ENCODE data around the gene SLCO6A1. TPM values are rescaled to one million over a fixed set of nuclear protein-coding genes. Genes with fewer than 3 reads are reported as not detected.
"Not testable (repeated sequence)": the region's sequence is repeated elsewhere in the genome, so short reads cannot be mapped to it uniquely, and the experiment has no call there.

SLCO6A1 gene, protein sequence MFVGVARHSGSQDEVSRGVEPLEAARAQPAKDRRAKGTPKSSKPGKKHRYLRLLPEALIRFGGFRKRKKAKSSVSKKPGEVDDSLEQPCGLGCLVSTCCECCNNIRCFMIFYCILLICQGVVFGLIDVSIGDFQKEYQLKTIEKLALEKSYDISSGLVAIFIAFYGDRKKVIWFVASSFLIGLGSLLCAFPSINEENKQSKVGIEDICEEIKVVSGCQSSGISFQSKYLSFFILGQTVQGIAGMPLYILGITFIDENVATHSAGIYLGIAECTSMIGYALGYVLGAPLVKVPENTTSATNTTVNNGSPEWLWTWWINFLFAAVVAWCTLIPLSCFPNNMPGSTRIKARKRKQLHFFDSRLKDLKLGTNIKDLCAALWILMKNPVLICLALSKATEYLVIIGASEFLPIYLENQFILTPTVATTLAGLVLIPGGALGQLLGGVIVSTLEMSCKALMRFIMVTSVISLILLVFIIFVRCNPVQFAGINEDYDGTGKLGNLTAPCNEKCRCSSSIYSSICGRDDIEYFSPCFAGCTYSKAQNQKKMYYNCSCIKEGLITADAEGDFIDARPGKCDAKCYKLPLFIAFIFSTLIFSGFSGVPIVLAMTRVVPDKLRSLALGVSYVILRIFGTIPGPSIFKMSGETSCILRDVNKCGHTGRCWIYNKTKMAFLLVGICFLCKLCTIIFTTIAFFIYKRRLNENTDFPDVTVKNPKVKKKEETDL
- polyA plus RNA-seq (ENCODE audit: insufficient read length): not detected
- long read RNA-seq, donor 1: 0 reads
- long read RNA-seq, donor 2: 0 reads
- long read RNA-seq, donor 3: 0 reads
- long read RNA-seq, donor 4: 0 reads
- long read RNA-seq, donor 5: 0 reads
- long read RNA-seq, donor 6: 0 reads
- long read RNA-seq, donor 7: 0 reads
- long read RNA-seq, donor 8: 0 reads

DNA sequence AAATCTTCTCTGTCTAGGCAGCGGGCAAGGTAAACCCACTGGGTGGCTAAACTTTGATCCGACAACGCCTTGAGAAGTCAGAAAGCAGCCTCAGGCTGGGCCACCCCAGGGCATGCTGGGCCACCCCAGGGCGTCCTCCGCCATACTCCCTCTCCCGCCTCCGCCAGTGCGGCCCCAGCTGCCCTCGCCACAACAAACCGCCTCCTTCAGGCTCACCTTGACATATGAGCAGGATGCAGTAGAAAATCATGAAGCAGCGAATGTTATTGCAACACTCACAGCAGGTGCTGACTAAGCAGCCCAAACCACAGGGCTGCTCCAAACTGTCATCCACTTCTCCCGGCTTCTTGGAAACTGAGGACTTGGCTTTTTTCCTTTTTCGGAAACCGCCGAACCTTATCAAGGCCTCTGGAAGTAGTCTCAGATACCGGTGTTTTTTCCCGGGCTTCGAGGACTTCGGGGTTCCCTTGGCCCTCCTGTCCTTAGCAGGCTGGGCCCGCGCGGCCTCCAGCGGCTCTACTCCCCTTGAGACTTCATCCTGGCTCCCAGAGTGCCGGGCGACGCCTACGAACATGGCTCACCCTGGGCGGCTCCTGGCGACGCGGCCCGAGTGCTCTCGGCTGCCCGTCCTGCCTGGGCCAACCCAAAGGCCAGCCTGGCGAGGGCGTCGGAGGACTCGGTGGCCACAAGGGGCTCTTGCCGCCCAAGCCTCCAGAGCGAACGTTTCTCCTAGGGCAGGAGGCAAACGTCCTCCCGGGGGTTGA is at the start of gene SLCO6A1:
Gene SLCO6A1, minus strand, starts transcription at position 731 of the 764 bp plus-strand sequence. Its CDS starts 157 bp downstream, at position 574.
- DNase-seq: no peak

DNA sequence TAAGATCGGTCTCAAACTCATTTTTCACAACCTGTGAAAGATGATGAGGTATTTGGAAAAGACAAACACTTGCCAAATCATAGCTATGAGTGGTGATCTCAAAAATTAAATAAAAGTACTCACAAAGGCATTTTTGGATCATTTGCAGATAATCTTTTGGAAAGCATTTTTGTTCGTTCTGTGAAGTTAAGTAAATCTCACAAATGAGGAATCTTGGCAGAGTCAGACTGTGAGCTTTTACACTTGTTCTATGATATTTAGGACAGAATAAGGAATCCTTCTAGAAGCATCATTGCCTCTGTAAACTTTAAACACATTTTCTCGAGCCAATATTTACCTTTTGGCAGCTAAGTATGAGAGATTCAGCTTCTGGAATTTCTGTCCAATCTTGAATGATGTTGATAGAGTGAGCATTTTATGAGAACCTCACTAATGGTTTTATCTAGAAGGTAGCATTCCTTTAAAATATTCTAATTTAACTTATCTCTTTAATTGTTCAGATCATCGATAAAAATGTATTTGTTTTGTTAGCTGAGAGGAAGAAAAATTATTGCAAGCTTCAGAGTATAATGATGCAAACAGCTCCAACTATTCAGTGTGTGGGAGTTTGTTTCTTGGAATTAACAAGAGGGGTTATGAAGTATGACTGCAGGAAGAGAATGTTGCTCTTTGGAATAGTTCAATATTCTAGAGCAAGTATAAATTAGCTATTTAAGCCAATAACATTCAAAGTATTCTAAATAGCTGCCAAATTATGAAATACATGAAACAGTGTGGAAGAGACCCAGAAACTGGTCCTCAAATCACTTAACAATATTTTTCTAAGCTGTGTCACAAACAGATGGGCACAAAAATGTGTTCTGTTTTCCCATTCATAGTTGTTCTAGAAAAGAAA is 48.6 kb upstream of the SLCO6A1 start:
- no peak for DNase-seq

DNA sequence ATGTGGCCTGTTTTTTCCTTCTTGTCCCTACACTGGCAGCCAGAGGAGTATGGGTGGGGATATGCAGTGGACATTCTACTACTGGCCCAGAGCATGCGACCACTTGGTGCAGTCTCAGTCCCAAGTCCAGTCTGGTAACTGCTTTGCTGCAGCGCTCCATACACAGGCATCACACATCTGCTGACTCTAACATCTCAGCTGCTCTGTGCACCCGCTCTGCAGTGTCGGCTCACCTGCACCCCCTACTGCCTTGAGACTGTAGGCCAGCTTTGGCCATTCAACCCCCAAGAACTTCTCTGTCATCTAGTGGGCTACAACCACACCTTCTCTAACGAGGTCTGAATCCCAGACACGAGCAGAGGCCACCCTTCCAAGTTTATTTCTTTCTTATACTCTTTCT is 46.4 kb upstream of the SLCO6A1 start:
- DNase-seq: no peak

DNA sequence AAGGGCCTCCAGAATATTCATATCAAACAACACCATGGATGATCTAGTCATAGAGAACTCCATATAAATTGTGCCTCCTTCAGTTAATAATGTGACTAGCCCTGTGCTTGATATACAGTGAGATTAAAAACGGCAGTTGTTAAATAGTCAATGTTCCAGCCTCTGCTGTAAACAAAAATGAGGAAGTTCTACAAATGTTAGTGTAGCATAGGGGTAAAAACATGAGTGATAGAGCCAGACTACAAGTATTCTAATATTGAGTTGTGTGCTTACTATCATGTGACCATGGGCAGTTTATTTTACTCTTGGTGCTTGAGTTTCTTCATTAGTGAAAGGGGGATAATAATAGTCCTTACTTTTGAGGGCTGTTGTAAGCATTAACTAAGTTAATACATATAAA is 43.3 kb upstream of the SLCO6A1 start:
- no peak for DNase-seq

DNA sequence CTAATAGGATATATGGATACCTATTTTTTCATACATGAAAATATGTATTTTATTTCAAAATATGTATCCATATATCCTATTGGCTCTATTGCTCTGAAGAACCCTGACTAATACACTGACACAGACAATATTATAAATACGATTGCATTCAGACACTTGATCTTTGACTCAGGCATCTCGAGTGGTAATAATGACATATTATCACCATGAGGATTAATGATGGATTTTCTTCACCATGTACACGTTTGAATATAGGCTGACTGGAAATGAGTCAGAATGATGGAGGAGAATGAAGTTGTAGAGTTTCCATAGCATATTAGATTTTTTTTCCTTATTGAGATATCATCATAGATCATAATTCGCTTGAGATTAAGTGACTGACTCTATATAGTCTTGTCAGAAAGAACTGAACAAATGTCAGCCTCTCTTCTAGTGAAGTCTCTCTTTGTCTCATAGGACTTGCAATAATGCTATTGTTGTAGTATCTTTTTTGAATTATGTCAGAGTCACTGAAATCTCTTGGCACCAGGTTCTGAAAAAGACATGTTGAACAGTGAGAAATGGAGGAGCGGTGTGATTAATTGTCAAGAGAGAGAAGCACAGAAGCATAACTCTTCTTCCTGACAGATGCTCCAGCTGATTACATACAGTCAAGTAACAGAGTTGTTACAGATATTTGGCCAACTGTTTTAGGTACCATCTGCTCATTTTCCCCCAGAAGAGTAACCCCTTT is 41.4 kb upstream of the SLCO6A1 start:
- DNase-seq: no peak

DNA sequence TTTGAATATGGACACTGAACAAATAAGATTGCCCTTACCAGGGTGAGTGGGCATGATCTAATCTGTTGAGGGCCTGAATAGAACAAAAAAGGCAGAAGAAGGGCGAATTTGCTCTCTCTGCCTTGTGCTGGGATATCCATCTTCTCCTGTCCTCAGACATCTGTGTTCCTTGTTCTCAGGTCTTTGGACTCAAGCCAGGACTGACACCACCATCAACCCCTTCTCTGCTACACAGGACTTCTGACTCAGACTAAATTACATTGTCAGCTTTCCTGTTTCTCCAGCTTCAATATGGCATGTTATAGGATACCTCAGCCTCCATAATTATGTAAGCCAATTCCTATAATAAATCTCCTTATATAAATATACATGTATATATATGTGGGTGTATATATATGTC is 40.8 kb upstream of the SLCO6A1 start:
- DNase-seq: no peak

DNA sequence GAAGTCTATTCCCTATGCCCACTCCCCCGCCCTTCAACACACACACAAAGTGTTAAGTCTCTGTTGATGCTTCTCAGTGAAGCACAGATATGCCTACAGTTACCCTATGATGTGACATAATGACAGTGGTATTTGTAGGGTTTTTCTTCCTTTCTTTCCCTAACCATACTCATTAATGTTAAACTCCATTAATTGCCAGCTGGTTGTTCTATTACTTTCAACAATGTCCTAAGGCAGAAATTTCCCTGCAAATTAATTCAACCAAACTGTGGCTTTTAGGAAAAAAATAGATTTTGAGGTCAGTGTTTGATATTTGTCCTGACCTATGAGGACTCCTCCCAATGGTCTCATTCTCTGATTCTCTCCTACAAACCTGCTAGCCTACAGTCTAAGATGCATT is 38.2 kb upstream of the SLCO6A1 start:
- DNase-seq: no peak

DNA sequence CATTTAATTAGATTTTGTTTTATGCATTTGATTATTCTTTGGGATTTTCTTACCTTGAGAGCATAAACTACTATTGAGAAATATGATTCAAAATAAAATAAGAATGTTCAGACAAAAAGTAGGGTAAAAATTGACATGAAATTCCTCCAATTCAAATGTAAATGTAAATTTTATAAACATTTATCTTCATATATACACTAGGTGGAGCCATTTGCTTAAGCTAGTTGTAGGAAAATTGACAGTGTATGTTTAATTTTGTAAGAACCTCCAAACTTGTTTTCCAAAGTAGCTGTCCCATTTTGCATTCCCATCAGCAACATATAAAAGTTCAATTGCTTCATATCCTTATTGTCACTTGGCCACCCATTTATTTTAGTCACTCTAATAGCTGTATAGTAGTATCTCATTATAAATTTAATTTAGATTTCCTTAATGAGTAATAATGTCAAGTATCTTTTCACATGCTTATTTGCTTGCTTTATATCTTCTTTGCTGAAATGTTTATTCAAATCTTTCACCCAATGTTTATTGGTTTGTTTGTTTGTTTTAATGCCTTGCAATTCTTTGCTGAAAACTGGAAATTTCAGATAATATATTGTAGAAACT is 37.6 kb upstream of the SLCO6A1 start:
- DNase-seq: no peak

DNA sequence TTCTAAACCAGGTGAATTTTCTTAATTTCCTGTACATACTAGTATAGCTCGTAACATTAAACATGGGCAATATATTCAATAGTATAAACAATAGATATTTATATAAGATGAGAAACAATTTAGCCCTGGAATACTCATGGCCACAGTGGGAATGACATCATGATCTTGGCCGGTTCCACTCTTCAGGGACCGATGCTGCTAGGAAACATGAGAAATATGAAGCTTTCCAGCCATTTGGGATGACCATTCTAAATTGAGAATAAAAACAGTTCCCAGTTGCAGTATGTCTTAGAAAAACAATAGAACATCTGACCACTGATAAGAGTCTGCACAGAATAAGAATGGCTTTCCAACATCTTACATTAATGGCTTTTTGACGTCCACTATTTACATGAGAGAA is 33.3 kb upstream of the SLCO6A1 start:
- no peak for DNase-seq

DNA sequence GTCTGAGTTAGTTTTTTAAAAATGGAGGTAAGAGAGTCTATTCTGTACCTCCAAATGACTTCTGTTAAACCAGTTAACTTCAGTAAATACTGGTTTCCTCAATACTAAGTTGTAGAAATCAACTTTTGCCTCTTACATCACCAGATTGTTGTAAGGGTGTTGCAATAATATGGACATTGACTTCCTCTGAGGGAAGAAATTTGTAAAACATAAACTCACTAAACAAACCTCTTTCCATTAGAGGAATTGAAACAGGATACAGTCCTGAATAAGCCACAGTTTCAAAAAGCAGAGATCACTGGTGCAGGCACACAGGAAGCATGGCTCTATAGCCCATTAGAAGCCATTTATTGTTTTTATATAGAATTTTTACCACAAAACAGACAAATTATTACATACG is 32.7 kb upstream of the SLCO6A1 start:
- no peak for DNase-seq

DNA sequence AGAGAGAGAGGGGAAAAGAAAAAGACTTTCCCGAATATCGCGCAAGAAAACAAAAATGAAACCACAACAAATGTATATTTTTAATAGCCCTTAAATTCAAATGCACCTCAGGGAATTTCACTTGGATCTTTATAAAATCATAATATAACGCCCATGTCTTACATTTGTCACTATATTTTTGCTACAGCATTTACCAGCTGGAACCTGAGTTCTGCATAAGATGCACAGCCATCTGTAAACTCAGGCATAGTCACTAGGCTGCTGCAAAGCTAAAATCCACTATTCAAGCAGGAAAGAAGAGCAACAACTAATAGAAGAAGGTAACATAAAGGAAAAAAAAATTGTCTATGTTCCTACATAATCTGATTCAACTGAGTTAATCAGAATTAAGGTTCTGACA is 30.6 kb upstream of the SLCO6A1 start:
- no peak for DNase-seq

DNA sequence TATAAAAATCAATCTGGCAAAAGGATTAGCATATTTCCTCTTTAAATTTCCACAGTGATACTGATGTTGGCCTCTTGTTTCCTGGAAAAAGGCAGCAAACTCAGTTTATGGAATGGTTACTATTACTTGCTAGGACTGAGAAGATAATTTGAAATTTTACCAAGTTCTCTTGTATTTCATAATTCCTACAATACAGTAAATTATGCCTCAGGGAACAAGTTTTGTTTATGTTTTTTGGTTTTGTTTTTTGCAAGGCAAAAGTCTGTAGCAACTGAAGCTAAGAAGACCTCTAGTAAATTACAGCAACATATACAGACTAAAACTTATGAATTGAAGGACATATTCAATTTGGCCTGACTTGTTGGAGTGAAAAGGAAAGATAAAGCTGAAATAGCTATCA is 30.2 kb upstream of the SLCO6A1 start:
- no peak for DNase-seq

DNA sequence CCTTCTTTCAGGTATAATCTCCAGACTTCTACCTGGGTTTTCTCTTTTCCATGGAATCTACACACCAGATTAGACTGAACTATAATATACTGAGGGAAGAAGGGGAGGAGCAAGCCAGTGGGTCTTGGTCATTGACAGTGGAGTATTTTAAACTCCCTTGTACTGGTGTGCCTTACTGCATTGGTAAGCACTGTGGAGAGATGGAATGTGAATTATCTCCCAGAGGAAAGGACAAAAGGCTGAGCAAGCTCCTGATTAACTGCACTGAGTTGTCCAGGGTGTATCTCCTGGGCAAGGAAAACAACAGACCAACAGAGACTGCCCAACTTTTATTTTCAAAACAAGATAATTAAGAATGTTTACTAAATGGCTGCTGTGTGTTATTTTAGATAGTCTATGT is 29.8 kb upstream of the SLCO6A1 start:
- DNase-seq: no peak

DNA sequence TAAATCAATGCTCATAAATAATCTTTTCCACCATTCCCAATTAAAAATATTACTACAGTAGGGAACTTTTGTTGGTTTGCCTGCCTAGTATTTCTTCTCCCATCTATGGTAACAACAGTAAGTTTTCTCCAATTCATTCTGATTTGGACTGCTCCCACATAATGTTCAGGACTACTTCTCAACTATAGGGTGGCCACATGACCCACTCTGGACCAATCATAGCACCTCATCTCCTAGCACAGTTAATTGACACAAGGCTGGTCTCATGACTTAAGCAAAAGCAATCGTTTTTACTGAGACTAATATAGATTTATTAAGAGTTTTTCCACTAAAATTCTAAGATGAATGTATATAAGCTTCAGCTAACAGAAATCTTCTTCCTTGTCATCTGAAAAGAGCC is 28.7 kb upstream of the SLCO6A1 start:
- DNase-seq: no peak

DNA sequence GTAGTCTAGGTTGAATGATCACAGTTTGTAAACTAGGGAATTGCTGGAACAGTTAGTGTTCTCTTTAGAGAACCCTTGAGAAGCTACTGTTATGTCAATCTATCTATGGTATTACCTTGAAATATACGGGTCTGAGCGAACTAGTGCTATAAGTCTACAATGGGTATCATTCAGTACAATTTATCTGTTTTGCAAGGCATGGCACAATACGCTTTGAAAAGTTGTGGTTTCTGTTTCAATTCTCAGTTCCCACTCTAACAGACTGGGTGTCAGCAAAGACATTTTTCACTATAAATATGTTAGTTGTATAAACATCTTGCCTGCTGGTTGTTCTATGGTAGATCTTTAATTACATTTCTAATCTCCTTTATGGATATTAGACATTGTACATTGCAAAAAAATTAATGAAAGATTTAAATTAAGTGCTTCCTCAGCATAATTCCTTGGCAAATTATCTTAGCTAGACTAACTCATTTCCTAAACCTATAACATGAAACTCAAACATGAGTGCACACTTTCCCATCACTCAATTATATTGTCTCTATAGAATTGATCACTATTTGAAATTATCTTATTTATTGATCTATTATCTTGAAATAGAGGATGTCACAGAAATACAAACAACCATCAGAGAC is 24.9 kb upstream of the SLCO6A1 start:
- no peak for DNase-seq

DNA sequence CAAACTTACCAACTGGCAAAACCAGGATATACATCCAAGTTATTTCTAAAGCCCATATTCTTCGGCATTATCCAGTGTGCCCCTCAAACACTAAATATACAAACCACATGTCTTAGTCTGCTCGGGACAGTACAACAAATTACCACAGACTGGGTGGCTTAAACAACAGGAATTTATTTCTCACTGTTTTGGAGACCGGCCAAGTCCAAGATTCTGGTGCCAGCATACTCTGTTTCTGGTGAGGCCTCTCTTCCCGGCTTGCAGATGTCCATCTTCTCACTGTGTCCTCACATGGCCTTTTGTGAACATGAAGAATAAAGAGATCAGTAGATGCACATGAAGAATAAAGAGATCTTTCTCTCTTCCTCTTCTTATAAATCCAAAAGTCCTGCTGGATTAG is 12.9 kb upstream of the SLCO6A1 start:
- DNase-seq: no peak

DNA sequence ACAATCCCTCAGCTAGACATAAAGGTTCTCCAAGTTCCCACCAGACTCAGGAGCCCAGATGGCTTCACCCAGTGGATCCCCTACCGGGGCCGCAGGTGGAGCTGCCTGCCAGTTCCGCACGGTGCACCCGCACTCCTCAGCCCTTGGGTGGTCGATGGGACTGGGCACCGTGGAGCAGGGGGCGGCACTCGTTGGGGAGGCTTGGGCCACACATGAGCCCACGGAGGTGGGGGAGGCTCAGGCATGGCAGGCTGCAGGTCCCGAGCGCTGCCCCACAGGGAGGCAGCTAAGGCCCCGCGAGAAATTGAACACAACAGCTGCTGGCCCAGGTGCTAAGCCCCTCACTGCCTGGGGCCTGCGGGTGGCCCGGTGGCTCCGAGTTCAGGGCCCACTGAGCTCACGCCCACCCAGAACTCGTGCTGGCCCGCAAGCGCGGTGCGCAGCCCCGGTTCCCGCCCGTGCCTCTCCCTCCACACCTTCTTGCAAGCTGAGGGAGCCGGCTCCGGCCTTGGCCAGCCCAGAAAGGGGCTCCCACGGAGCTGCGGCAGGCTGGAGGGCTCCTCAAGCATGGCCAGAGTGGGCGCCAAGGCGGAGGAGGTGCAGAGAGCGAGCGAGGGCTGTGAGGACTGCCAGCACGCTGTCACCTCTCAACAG is 7.4 kb downstream of the SLCO6A1 start:
- DNase-seq: not testable (repeated sequence)

DNA sequence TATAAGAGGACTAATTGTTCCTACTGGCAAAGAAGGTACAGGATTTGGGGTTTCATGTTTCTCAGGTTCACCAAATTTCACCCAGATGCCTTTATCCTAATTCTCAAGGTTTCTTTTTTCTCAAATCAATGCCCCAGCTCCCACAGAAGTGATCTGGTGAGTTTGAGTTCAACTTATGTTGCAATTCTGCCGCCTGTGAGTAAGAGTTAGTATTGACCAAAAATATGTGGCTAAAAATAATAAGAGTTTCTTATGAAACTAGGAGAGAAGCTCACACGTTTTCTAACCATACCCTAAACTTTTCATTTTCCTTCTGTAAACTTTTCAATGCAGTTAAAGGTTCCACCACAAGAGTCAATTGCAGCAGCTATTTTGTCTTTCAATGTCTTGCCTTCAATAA is 15.1 kb downstream of the SLCO6A1 start:
- no peak for DNase-seq

DNA sequence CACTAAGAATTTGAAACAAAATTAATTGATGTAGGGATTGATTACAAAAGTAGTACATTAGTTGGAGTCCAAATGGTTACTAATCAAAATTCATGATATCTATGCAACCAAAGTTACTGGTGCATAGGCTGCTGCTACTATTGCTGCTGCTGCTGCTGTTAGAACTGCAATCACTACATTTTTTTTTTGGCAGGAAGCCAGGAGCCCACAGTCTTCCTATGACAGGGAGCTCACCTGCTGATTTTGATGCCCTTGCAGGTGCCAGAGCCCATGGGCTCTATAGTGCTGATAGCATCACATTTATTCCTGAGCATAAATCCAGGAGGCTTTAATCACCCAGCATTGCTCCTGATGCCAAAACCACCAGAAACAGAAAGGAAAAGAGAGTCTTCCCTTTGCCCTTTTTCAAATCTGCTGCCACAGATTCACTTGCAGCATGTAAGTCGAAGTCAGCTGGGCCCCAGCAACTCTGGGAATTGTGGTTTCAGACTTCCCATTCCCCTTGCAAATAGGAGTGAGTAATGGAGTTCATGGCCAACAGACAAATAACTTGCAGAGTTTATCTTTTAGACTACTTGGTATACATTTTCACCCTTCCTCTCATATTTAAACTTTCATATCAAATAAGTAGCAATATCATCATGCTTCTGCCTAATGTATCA is 17.6 kb downstream of the SLCO6A1 start:
- DNase-seq: no peak
